GM18868 (cell line): Measurements from ENCODE around the gene RANBP17.
"Not testable (repeated sequence)": the region's sequence is repeated elsewhere in the genome, so short reads cannot be mapped to it uniquely, and the experiment has no call there.

Source experiments
- ATAC-seq: cut with Tn5 transposase; IDR thresholded peaks from one replicate; pipeline ENCODE4 v1.9.1; 2021; ENCODE audit warnings: mild to moderate bottlenecking, moderate library complexity; ENCODE audit not compliant: unreplicated experiment

Gene RANBP17

DNA sequence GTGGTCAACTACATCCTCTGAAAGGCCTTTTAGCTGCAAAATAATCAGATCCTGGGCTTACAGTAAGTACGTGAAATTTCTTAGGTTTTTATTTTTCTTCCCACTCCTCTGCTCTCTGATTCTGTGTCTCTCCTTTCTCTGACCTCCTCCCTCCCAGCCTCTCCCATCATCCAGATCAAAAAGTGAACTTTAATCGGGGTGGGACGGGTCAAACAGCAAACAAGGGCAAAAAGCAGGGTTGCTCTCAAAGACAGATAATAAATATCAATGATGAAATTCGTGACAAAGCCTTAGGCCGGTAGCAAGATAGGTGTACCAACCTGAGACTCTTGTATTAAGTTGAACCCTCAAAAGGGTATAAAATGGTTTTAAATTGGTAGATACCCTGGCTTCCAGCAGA is 76.1 kb downstream of the RANBP17 start:
- no peak for ATAC-seq

GRCh38 chr5:170939178-170939577 is 77.4 kb downstream of the RANBP17 start:
- no peak for ATAC-seq

DNA sequence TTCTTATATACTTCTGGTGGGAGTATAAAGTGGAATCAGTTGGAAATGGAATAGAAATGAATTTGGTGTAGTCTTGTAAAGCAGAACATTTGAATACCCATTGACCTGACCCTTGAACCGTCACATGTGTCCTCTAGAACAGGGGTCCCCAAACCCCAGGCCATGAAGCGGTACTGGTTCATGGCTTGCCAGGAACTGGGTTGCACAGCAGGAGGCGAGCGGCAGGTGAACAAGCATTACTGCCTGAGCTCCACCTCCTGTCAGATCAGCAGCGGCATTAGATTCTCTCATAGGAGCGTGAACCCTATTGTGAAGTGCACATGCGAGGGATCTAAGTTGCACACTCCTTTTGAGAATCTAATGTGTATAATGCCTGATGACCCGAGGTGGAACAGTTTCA is 80.0 kb downstream of the RANBP17 start:
- no peak for ATAC-seq

DNA sequence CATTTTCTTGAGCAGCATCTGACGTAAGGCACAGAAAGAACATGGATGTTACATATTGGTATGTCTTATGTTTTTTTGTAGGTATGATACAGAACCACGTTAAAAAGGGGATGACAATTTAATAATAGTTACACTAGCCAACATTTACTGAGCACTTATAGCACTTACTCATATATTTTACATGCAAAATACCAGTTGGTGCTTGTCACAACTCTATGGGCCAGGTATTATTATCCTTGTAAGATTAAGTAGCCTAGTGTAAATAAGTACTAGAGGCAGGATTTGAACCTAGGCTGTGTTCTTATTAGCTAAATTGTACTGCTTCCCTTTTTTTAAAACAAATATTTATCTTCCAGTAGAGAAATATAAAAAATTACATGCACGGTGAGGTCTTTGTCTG is 83.5 kb downstream of the RANBP17 start:
- ATAC-seq = no peak

DNA sequence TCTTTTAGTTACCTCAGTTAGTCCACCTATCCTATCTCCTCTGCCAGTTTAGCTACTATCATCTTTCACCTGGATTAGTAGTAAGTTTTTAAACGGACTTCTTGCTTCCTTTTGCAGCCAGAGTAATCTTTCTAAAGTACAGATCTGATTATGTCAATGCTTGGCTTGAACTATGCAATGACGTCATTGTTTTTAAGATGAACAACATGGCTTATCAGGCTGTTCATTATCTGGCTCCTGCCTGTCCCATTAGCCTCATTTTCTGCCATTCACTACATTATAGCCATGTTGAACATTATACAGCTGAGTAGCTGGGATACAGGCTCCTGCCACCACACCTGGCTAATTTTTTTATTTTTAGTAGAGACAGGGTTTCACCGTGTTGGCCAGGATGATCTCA is 98.7 kb downstream of the RANBP17 start:
- no peak for ATAC-seq

GRCh38 chr5:170963521-170963920 is 101.7 kb downstream of the RANBP17 start:
- ATAC-seq = no peak

DNA sequence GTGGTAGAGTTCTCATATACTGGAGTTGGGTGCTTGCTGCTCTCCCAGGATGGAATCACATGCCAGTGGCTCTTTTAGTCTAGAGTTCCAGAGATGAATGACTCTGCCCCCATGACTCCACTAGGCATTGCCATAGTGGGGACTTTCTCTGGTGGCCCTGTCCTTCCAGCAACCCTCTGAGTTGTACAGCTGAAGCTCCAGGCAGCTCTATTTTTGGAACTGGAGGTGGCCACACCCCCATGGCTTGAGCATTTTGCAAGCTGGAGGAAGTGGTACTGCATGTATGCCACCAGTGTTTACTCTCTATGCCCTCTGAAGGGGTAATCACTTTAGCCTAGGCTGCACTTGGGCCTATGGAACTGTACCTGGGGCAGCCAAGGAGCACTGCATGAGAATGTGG is 112.6 kb downstream of the RANBP17 start:
- no peak for ATAC-seq

GRCh38 chr5:170980261-170980660 is 118.4 kb downstream of the RANBP17 start:
- ATAC-seq = not testable (repeated sequence)

DNA sequence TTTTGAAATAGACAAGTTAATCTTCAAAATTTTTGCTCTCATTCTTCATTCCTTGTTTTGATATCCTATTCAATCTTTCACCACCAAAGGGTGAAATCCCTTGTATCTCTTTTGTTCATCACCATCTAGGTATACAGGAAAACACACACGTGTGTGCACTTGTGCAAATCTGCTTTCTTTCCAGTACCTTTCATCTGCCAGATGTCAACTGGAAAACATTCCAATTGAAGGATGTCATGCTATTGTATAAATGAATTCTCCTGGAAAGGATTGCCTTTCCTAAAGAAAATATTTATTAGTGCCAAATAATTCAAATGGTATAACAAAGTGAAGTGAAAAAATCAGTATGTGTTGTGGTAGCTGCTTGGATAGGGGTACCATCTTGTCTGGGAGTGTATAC is 123.7 kb downstream of the RANBP17 start:
- no peak for ATAC-seq

DNA sequence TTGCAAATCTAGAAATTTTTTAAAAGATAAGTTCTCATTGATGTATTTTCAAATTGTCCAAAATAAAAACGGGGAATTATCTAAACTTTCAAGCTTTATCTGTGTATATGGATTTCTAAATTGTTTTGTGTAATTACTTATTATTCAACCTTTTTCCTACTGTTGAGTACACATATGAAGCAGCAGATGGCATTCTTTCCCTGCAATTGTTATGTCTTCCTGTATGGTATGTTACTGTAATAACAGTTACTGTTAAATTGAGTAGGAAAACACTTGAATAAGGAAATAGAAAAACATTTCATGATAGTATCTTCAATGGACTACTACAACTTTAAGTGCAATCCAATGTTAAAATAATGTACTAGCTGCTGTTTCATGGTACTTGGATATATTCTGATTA is 124.8 kb downstream of the RANBP17 start:
- ATAC-seq = no peak

DNA sequence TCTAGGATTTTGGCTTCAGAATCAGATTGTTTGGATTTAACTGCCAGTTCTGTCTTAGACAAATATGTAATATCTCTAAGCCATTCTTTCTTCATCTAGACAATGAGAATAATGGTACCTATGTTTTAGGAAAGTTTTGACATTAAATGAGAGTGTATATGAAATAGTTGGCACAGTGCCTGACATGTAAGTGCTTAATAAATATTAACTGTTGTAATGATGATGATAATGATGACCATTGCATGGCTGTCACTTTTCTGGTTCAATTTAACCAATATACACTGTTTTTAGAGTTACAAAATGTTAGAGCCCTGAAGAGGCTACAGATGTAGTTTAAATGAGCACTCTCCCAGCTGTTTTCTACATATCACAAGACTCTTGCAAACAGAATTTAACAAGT is 131.7 kb downstream of the RANBP17 start:
- ATAC-seq = no peak

DNA sequence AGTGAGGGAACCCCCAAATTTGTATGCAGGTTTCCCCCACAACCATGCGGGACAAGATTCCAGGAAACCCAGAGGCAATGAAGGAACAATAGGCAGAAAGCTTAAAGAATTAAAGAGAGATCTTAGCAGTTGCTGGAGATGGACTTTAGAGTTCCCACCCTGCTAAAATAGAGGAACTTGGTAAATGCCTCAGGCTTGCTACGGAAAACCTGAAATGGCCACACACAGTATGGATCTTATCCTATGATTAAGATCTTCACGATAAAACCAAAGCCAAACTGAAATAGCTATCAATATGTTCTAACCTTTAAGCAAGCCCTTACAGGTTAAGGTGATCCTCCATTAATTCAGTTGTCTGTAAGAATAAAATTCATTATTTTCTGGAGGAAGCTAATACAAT is 148.3 kb downstream of the RANBP17 start:
- no peak for ATAC-seq

DNA sequence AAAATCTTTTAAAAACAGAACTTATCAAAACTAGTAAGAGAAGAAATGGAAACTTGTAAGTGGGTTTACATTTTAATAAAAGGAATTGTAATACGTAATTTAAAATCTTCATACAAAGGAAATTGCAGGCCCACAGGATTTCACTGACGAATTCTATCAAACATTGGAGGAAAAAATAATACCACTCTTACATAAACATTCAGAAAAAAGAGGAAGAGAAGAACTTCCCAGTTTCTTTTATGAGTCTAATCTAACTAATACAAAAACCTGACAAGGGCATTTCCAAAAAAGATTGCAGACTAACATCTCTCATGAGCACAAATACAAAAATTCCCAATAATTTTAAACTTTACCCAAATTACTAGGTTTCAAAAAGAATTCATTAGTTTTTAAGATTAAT is 149.0 kb downstream of the RANBP17 start:
- ATAC-seq = no peak

DNA sequence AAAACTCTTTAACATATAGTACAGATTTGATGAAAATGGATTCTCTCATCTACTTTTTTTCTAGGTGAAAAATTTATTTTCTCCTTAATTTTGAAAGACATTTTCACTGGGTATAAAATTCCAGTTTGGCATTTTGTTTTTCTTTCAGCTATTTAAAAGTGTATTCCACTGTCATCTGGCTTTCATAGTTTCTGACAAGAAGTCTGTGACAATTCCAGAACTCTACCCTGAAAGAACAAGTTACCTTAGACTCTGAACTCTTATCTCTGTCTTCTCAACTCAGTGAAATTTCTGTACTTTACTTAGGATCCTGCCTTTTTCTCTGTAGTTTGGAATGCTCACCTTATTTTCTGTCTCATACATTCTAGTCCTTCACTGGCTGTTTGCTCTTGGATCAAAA is 161.7 kb downstream of the RANBP17 start:
- ATAC-seq = no peak

- ATAC-seq = no peak
Measured at GRCh38 chr5:171024084-171024483, 162.3 kb downstream of the RANBP17 start.

GRCh38 chr5:171029401-171029800 is 167.6 kb downstream of the RANBP17 start:
- ATAC-seq = no peak

DNA sequence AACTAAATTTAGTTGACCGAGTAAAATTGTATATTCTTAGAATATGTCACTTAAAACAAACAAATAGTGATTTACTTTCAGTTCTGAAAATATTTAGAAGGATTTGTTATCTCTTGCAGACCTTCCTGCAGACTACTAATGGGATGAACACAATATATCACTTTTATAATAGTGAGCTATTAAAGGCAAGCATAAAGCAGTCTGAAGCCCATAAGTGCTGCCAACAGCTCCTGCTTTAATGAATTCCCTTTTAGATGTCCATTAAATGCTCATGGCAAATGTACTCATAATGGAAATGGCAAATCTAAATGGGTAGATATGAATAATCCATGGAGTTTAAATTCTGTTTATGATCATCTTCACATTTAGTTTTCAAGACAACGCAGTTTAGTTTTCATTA is 170.2 kb downstream of the RANBP17 start:
- no peak for ATAC-seq

DNA sequence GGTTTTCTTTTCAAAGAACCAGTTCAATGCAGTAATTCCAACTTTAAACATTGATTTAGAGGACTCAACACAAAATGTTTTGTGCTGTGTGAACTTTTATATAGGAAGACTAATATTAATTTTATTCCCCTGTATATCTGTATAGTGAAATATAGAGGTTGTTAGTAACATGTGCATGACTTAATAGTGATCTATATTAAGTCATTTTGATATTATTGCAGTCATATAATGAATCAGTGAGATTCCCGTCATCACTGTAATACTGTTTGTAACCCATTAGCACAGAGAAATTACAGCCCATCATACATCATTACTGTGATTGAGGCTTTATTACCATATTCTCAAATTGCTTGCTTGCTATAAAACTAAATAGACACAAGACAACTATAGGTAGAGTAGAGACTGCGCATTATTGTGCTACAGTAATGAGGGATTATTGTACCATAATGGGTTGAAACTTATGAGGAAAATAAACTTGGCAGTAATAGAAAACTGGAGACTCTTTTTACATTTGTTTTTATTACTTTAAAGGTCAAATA is 170.7 kb downstream of the RANBP17 start:
- ATAC-seq = no peak

DNA sequence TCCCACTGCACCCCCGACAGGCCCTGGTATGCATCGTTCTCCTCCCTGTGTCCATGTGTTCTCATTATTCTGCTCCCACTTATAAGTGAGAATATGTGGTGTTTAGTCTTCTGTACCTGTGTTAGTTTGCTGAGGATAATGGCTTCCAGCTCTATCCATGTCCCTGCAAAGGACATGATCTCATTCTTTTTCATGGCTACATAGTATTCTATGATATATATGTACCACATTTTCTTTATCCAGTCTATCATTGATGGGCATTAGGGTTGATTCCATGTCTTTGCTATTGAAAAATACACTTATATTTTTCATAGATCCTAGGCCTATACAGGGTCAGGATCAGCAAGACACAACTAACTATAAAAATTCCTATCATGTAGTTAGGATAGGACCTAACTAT is 180.1 kb downstream of the RANBP17 start:
- not testable (repeated sequence) for ATAC-seq

DNA sequence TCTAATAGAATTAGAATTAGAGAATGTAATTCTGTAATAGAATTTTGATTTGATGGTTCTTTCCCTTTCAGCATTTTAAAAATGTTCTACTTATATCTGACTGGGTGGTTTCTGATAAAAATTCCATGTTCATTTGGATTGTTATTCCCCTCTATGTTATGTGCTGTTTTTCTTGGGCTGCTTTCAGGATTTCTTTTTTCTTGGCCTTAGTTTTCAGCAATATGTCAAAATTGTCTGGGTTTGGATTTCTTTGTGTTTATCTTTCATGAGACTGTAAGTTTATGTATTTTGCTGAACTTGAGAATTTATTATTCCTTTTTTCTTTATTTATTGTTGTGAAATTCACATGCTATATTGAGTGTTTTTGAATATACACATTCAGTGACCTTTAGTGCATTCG is 189.1 kb downstream of the RANBP17 start:
- ATAC-seq = no peak

- ATAC-seq = no peak
Measured at GRCh38 chr5:171055875-171056454, 194.1 kb downstream of the RANBP17 start.

- no peak for ATAC-seq
Measured at GRCh38 chr5:171067540-171068130, 205.8 kb downstream of the RANBP17 start.

GRCh38 chr5:171074747-171075146 is 212.9 kb downstream of the RANBP17 start:
- no peak for ATAC-seq
